HG02642 (cell line): ENCODE measurements around the gene WDR19.
"Not testable (repeated sequence)": the region's sequence is repeated elsewhere in the genome, so short reads cannot be mapped to it uniquely, and the experiment has no call there.

Experiments
- ATAC-seq: cut with Tn5 transposase; IDR thresholded peaks from one replicate; pipeline ENCODE4 v1.9.1; 2021; ENCODE audit warnings: mild to moderate bottlenecking; ENCODE audit not compliant: unreplicated experiment, poor library complexity

The WDR19 gene

DNA sequence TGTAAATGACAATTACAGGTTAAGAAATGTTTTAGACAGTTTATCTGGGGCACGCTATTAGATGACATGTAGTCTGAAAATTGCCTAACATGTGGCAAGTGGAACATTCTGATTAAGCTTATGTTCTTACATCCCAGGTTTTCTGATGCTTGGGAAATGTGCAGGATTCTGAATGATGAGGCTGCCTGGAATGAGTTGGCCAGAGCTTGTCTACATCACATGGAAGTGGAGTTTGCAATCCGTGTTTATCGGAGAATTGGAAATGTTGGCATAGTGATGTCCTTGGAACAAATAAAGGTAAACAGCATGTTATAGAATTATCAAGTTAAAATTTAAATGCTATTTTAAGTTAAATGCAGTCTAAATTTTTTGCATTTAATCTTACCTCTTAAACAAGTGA, 49.3 kb downstream of the WDR19 start:
- ATAC-seq = no peak

- ATAC-seq = no peak
Measured at GRCh38 chr4:39232100-39232499, 49.8 kb downstream of the WDR19 start.

DNA sequence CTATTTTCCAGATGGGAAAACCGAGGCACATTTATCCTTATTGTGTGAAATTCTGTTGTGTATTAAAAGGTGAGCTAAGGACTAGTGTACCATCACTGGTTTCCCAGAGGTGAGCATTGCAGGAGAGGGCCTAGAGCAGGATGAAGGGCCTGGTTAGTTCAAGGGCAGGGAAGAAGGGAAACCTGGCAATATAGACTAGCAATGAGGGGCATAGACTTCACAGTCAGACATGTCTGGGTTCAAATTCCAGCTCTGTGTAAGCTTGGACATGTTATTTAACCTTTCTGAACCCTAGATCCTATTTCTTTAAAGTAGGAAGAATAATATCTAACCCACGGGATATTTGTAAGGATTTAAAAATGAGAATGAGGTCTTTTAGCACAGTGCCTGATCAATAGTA, 50.8 kb downstream of the WDR19 start:
- ATAC-seq = no peak

DNA sequence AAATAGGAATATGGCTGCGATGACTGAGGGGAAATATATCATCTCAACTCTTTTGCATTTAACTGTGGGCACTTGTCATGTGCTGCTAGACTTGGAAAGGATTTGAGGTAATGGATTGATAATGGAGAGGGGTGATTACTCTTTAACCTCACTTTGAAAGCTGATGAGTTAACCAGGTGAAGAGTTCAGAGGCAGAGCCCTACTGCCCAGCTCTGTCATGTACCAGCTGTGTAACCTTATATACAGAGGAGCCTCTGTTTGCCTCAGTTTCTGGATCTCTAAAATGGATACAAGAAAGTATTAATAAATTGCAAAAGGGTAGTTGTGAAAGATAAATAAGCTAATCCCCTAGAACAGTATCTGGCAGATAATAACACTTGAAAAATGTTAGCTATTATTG, 51.5 kb downstream of the WDR19 start:
- ATAC-seq = no peak

DNA sequence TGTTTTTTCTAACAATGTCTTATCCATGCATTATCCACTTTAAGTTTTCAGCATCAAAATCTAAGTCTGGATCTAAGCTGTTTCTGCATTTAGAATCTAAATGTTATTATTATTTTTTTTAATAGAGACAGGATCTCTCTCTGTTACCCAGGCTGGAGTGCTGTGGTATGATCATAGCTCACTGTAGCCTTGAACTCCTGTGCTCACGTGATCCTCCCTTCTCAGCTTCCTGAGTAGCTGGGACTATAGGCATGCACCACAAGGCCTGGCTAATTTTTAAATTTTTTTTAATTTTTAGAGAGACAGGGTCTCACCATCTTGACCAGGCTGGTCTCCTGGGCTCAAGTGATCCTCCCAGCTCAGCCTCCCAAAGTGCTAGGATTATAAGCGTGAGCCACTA, 52.7 kb downstream of the WDR19 start:
- ATAC-seq = no peak

DNA sequence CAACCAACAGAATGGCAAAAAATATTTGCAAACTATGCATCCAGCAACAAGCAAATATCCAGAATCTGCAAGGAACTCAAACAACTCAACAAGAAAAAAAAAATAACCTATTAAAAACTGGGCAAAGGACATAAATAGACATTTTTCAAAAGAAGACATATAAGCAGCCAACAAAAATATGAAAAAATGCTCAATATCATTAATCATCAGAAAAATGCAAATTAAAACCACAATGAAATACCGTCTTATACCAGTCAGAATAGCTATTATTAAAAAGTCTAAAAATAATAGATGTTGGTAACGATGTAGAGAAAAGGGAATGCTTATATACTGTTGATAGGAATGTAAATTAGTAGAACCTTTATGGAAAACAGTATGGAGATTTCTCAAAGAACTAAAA, 53.4 kb downstream of the WDR19 start:
- no peak for ATAC-seq

DNA sequence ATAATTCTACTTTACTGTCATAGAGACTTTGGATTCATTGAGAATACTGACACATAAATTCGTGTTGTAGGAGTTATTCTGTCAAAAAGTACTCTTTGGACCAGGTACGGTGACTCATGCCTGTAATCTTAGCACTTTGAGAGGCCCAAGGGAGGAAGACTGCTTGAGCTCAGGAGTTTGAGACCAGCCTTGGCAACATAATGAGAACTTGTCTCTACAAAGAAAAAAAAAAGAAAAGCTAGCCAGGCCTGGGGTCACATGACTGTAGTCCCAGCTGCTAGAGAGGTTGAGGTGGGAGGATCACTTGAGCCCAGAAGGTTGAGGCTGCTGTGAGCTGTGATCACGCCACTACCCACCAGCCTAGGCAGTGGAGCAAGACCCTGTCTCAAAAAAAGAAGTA, 54.9 kb downstream of the WDR19 start:
- no peak for ATAC-seq

- no peak for ATAC-seq
Measured at GRCh38 chr4:39243462-39243861, 61.1 kb downstream of the WDR19 start.

DNA sequence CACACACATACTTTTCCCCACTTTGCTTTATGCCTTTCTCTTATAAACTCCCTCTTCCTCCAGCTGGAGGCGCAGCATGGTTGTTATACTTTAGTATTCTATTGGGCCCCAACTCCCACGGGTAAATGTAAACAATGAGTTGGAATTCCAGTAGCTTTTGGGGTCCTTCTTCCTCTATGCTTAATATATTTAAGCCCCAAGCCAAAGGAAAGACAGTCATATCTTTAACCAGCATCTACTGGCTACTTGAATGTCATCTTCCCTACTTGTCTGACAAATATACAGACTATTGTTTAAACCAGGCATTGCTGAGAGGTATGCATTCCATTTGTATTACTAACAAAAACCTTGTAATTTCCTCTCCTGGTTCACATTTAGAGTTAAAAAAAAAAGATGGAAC, 72.9 kb downstream of the WDR19 start:
- ATAC-seq = no peak

DNA sequence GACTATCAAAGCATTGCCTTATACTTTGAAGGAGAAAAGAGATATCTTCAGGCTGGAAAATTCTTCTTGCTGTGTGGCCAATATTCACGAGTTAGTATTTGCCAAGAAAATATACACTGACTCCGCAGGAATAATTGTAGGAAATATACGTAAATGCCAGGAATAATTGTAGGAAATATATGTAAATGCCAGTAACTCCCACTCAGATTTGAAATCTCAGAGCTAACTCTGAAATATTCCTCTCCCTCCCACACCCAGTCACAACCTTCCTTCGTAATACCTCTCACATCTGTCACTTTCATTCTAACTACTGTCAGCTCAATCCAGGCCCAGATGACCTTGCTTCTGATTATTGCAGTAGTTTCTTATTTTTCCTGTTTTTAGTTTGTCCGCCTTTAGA, 73.5 kb downstream of the WDR19 start:
- no peak for ATAC-seq

DNA sequence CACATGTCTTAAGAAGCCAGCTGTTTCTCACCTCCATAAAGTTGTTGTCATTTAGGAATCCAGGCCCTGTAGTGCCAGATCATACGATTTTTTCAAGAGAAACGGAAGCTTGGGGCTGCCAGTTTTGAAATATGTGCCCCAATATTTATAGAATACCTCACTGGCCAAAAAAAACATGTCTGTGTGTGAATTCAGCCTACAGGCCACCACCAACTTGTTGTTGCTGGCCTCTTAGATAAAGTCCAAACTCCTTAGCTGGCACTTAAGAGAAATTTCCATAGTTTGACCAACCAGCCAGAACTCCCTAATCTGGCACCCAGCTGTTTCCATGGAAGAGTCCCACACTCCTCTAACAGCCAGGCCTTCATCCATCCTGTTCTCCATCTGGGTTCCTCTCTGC, 74.1 kb downstream of the WDR19 start:
- no peak for ATAC-seq

- ATAC-seq = no peak
Measured at GRCh38 chr4:39259571-39260330, 77.4 kb downstream of the WDR19 start.

DNA sequence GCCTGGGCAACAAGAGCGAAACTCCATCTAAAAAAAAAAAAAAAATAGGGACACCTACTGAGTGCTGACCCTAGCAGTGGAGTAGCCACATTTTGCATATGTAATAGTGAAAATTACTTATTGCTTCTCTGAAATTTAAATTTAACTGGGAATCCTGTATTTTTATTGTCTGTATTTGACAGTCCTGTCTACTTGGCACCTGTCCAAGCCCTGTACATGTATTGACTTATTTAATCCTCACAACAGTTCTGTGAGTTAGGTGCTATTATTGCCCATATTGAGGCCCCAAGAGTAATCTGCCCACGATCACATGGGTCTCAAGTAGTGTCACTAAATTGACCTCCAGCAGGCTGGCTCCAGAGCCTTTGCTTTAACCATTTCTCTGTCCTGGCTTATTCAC, 81.6 kb downstream of the WDR19 start:
- no peak for ATAC-seq

GRCh38 chr4:39274503-39274902, 92.2 kb downstream of the WDR19 start:
- ATAC-seq = no peak

GRCh38 chr4:39277661-39278060, 95.3 kb downstream of the WDR19 start:
- not testable (repeated sequence) for ATAC-seq

GRCh38 chr4:39278476-39278875, 96.1 kb downstream of the WDR19 start:
- ATAC-seq = no peak

GRCh38 chr4:39279416-39279815, 97.1 kb downstream of the WDR19 start:
- ATAC-seq = no peak

- ATAC-seq = no peak
Measured at GRCh38 chr4:39280770-39281169, 98.4 kb downstream of the WDR19 start.

- no peak for ATAC-seq
Measured at GRCh38 chr4:39285111-39285795, 102.9 kb downstream of the WDR19 start.

DNA sequence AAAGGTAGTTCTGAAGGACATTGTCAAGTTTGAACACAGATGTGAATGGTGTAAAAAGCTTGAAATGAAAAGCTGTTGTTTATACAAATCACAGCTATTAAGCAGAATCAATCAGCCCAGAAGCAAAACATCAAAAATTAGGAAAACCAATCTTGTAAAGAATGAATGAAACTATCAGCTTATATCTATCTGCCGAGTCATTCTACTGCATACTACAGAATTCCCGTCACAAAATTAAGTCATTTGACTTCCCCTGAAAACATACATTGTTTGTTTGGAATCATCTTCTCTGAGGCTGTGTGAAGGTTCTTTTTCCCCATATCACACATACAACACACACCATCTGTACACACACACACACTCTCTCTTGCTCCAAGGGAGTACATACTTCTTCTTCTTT, 103.5 kb downstream of the WDR19 start:
- ATAC-seq = no peak

DNA sequence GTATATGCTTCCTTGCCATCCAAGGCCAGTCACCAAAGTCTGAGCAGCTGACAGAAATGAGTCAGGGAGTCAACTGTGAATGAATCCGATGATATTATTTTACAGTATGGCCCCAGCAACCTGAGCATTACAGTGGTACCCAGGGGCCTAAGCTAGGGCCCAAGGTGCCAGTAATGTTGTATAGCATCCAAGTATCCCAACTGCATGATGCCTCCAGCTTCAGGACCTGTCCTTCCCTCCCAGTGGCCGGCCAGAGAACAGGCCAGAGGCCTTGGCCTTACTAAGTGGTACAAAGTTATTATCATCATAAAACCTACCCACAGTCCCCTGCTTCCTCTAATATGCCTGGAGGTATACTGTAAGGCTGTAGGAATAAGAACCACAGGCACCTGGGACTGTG, 103.9 kb downstream of the WDR19 start:
- no peak for ATAC-seq

- ATAC-seq = no peak
Measured at GRCh38 chr4:39287223-39287622, 104.9 kb downstream of the WDR19 start.
